GM23248 (cell line): ENCODE data around the gene NHSL1.

Source experiments
- EZH2 ChIP-seq: fragments of 200-600 bp; sonication (generic); IDR thresholded peaks from 2 replicates; pipeline ENCODE4 v1.6.1; 2018; ENCODE audit warnings: antibody characterized with exemption, mild to moderate bottlenecking; ENCODE audit not compliant: insufficient read depth, poor library complexity, severe bottlenecking
- EZH2phosphoT487 ChIP-seq: fragments of 200-600 bp; sonication (generic); IDR thresholded peaks from 2 replicates; pipeline ENCODE4 v1.6.1; 2018; ENCODE audit warnings: antibody characterized with exemption, moderate library complexity, mild to moderate bottlenecking, low read depth; ENCODE audit not compliant: insufficient read depth

DNA sequence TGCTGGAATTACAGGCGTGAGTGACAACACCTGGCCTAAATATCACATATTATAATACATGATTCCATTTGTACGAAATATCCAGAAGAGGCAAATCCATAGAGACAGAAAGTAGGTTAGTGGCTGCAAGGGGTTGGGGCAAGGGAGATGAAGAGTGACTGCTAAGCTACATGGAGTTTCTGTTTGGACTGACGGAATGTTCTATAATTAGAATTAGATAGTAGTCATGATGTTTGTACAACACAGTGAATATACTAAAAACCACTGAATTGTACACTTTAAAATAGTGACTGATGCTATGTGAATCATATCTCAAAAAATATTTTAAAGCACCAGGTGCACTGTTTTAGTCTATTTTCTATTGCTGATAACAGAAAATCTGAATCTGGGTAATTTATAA lies 99.0 kb downstream of the NHSL1 start:
- TF ChIP-seq EZH2 = no peak
- no peak for TF ChIP-seq EZH2phosphoT487
